GM13976 (cell line): ENCODE data around the gene GPR141.

Source experiments
- DNase-seq: peaks from one replicate; pipeline ENCODE4 v3.0.0; 2012; ENCODE audit warnings: low spot score
- in situ Hi-C: fragments of 300-500 bp; cut with MboI; formaldehyde crosslinking; loops from one replicate; pipeline ENCODE4 v1.12.0; 2022; ENCODE audit warnings: low sequenced_read_pairs, mixed read lengths, inconsistent platforms; ENCODE audit not compliant: unreplicated experiment
- TF ChIP-seq, protein P1 (sequence below): IDR thresholded peaks from 2 replicates; pipeline ENCODE4 v1.5.1; 2012; ENCODE audit warnings: borderline replicate concordance, mild to moderate bottlenecking; ENCODE audit not compliant: insufficient read depth; ENCODE audit errors: extremely low read depth, missing control alignments, control extremely low read depth

GPR141 gene

GRCh38 chr7:37784015-37784414 is 100.4 kb downstream of the GPR141 start:
- in situ Hi-C loops, result no loop called here
- TF ChIP-seq, protein P1, sequence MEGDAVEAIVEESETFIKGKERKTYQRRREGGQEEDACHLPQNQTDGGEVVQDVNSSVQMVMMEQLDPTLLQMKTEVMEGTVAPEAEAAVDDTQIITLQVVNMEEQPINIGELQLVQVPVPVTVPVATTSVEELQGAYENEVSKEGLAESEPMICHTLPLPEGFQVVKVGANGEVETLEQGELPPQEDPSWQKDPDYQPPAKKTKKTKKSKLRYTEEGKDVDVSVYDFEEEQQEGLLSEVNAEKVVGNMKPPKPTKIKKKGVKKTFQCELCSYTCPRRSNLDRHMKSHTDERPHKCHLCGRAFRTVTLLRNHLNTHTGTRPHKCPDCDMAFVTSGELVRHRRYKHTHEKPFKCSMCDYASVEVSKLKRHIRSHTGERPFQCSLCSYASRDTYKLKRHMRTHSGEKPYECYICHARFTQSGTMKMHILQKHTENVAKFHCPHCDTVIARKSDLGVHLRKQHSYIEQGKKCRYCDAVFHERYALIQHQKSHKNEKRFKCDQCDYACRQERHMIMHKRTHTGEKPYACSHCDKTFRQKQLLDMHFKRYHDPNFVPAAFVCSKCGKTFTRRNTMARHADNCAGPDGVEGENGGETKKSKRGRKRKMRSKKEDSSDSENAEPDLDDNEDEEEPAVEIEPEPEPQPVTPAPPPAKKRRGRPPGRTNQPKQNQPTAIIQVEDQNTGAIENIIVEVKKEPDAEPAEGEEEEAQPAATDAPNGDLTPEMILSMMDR, result no peak
- DNase-seq, result no peak

DNA sequence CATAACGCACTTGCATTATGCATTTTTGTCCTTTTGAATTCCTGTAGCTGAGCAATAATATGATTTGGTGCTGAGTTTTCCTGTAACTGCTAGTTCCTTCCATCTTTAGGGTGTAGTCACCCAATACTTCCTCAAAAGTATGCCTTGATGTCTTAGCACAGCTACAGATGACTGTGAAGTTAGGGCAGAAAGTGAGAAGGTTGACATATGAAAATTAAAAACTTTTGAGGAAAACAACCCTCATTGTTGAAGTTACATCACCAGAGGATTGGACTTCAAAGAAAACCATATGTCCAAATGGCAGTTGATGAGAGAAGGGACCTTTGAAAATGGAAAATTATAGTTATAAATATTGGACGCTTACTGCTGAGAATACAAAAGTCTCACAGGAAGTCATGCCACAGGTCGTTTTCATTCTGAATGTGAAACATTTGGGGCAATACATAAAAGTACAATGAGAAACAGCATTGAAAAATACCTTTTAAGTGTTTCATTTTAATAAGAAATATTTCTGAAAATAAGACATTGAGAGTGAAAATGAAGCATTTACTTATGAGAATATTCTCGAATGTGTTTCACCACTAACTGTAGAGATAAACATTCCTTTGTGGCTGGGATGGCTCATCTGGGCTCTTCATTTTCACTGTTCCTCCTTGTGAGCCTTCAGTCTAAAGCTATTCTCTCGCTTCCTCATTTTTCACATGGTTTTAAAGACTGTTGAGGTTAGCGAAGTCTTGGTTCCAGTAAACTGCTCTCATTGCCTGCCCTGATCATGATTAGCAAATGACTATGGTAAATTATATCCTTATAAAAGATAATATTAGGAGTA is 103.4 kb downstream of the GPR141 start:
- in situ Hi-C loops, result no loop called here
- TF ChIP-seq, protein P1, result no peak
- peak; percentile 29 for DNase-seq
